Uterus (tissue), 2 donors: Measurements from ENCODE around the gene CDK19.
"Not testable (repeated sequence)": the region's sequence is repeated elsewhere in the genome, so short reads cannot be mapped to it uniquely, and the experiment has no call there.

Source experiments
- POLR2A ChIP-seq, 2 donors: fragments of 450-650 bp; IDR thresholded peaks; one replicate each; pipeline ENCODE4 v1.6.1; 2016; ENCODE audit warnings: antibody characterized with exemption in 2 of 2, mild to moderate bottlenecking in 1 of 2, moderate library complexity in 1 of 2
- TF ChIP-seq, protein P1 (sequence below), 4 experiments: fragments of 200-600 bp in 2 of 4; fragments of 450-650 bp in 2 of 4; sonication (generic) in 2 of 4; IDR thresholded peaks; one replicate each; pipeline ENCODE4 v1.5.1; 2016 to 2019; ENCODE audit warnings: antibody characterized with exemption in 4 of 4, mild to moderate bottlenecking in 2 of 4, moderate library complexity in 1 of 4

DNA sequence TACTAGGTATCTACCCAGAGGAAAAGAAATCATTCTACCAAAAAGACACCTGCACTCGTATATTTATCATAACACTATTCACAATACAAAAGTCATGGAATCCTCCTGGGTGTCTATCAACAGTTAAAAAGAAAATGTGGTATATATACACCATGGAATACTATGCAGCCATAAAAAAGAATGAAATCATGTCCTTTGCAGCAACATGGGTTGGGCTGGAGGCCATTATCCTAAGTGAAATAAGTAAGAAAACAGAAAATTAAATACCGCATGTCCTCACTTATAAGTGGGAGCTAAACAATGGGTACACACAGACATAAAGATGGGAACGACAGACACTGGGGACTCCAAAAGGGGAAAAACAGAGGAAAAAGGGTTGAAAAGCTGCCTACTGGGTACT, 13.1 kb downstream of the CDK19 start:
- TF ChIP-seq, protein P1, sequence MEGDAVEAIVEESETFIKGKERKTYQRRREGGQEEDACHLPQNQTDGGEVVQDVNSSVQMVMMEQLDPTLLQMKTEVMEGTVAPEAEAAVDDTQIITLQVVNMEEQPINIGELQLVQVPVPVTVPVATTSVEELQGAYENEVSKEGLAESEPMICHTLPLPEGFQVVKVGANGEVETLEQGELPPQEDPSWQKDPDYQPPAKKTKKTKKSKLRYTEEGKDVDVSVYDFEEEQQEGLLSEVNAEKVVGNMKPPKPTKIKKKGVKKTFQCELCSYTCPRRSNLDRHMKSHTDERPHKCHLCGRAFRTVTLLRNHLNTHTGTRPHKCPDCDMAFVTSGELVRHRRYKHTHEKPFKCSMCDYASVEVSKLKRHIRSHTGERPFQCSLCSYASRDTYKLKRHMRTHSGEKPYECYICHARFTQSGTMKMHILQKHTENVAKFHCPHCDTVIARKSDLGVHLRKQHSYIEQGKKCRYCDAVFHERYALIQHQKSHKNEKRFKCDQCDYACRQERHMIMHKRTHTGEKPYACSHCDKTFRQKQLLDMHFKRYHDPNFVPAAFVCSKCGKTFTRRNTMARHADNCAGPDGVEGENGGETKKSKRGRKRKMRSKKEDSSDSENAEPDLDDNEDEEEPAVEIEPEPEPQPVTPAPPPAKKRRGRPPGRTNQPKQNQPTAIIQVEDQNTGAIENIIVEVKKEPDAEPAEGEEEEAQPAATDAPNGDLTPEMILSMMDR (IDR thresholded peaks at IDR 0.05): not testable (repeated sequence)
- not testable (repeated sequence) for TF ChIP-seq POLR2A (IDR thresholded peaks at IDR 0.05)
